ENCODE measurements around the gene MAP3K20.

- TF ChIP-seq, protein P1, sequence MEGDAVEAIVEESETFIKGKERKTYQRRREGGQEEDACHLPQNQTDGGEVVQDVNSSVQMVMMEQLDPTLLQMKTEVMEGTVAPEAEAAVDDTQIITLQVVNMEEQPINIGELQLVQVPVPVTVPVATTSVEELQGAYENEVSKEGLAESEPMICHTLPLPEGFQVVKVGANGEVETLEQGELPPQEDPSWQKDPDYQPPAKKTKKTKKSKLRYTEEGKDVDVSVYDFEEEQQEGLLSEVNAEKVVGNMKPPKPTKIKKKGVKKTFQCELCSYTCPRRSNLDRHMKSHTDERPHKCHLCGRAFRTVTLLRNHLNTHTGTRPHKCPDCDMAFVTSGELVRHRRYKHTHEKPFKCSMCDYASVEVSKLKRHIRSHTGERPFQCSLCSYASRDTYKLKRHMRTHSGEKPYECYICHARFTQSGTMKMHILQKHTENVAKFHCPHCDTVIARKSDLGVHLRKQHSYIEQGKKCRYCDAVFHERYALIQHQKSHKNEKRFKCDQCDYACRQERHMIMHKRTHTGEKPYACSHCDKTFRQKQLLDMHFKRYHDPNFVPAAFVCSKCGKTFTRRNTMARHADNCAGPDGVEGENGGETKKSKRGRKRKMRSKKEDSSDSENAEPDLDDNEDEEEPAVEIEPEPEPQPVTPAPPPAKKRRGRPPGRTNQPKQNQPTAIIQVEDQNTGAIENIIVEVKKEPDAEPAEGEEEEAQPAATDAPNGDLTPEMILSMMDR (conservative IDR thresholded peaks at IDR 0.05; ENCODE audit: low read depth, low read length): no peak
- no peak for TF ChIP-seq EZH2 (IDR thresholded peaks at IDR 0.05; ENCODE audit: borderline replicate concordance, low read depth, low read length, poor library complexity, severe bottlenecking)
Observed at GRCh38 chr2:173044686-173045085, 31.0 kb upstream of the MAP3K20 start.

Data from A673 (cell line).